ENCODE data around the gene HUS1B.

- TF ChIP-seq CTCF (IDR thresholded peaks at IDR 0.05), result no peak
- no peak for TF ChIP-seq ZFX (IDR thresholded peaks at IDR 0.05; ENCODE audit: borderline replicate concordance)
These were observed 34.4 kb downstream of the HUS1B start for GRCh38 chr6:622462-622861.
